Measurements from ENCODE around the gene PPP1R14B.

The PPP1R14B gene

GRCh38 chr11:64245401-64245796, 1.3 kb downstream of the PPP1R14B start:
- peak; percentile 62 to 75 for DNase-seq

GRCh38 chr11:64244966-64245365, 1.8 kb downstream of the PPP1R14B start:
- no peak for DNase-seq

- no peak for DNase-seq
These were observed 2.6 kb downstream of the PPP1R14B start for GRCh38 chr11:64244107-64244506.

GRCh38 chr11:64243236-64243854, 3.4 kb downstream of the PPP1R14B start:
- no peak for DNase-seq

- DNase-seq, result no peak
These were observed 5.0 kb downstream of the PPP1R14B start for GRCh38 chr11:64241491-64242374.

- peak; percentile 94 to 99 for DNase-seq
These were observed 5.6 kb downstream of the PPP1R14B start for GRCh38 chr11:64241241-64241490.

GRCh38 chr11:64240435-64241240, 6.1 kb downstream of the PPP1R14B start, which contains the start of gene FKBP2:
Gene FKBP2 (plus strand): TSS chr11:64241095. CDS start chr11:64242388, 1,293 bp downstream.
- DNase-seq, result peak; percentile 95 to 97

- no peak for DNase-seq
These were observed 6.9 kb downstream of the PPP1R14B start for GRCh38 chr11:64239662-64240434.

GRCh38 chr11:64238999-64239398, 7.7 kb downstream of the PPP1R14B start:
- DNase-seq, result no peak

- DNase-seq, result peak; percentile 52 to 78
These were observed 8.7 kb downstream of the PPP1R14B start for GRCh38 chr11:64238076-64238475.

GRCh38 chr11:64237484-64237951, 9.2 kb downstream of the PPP1R14B start:
- peak; percentile 92 to 96 for DNase-seq

GRCh38 chr11:64235437-64236161, 11.1 kb downstream of the PPP1R14B start:
- DNase-seq, result no peak

- peak; percentile 14 to 27 for DNase-seq
These were observed 11.9 kb downstream of the PPP1R14B start for GRCh38 chr11:64234647-64235379.

- DNase-seq, result peak in 1 of 2 experiments; percentile 54
These were observed 12.7 kb downstream of the PPP1R14B start, which contains the start of gene VEGFB for GRCh38 chr11:64233913-64234586. Gene VEGFB (plus strand): TSS chr11:64234584. CDS start chr11:64234834, 250 bp downstream.

- DNase-seq, result no peak
These were observed 13.8 kb downstream of the PPP1R14B start for GRCh38 chr11:64232967-64233315.

- no peak for DNase-seq
These were observed 14.4 kb downstream of the PPP1R14B start for GRCh38 chr11:64232182-64232966.

- no peak for DNase-seq
These were observed 15.2 kb downstream of the PPP1R14B start for GRCh38 chr11:64231546-64231945.

GRCh38 chr11:64230985-64231365, 15.8 kb downstream of the PPP1R14B start:
- DNase-seq, result no peak

GRCh38 chr11:64230171-64230984, 16.4 kb downstream of the PPP1R14B start, which contains the start of gene DNAJC4:
Gene DNAJC4 (plus strand): TSS chr11:64230548. CDS start chr11:64230855, 307 bp downstream.
- DNase-seq, result peak; percentile 95

Measured in NCI-H2081 (cell line).